NAMALWA (cell line): ENCODE data around the gene MUS81.
A peak's percentile ranks its signal among the peaks of the same experiment; 100 is the strongest.

Experiments used
- DNase-seq: peaks from one replicate; pipeline ENCODE4 v3.0.0-alpha.2; 2015; ENCODE audit warnings: low spot score

The MUS81 gene

DNA sequence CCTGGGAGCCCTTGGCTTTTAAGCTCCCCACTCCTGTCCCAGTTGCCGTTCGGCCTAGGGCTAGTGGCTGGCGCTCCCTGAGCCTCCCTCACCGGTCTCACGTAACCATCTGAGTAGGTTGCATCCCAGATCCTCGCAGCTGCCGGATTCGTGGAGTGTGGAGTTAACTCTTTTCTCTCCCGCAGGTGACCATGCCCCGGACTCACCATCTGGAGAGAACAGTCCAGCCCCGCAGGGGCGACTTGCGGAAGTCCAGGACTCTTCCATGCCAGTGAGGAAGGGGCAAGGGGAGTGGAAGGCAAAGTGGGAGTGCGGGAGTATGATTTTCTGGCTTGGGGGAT lies 902 bp downstream of the MUS81 start:
- no peak for DNase-seq

DNA sequence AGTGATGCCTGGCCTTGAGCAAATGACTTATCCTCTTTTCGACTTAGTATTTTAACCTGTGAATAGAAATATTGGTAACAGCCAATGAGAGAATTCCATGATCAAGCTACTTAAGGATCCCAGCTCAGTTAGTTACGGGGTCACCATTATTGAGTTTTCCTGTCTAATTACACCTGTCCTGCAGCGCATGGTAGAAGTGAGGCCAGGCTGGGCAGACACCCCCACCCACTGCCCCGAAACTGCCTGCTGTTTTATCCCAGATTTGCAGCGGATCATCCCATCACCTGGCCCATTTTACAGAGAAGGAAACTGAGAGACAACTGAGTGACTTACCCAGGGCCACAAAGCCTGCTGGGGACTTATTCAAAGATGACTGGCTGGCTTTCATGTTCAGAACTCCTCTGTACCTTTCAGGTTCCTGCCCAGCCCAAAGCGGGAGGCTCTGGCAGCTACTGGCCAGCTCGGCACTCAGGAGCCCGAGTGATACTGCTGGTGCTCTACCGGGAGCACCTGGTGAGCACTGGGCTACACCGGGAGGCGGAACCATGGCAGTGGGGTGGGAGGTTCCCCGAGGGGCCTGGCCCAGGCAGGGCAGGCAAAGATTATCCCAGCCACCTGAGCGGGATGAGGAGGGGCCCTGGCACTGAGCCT lies 1.4 kb downstream of the MUS81 start:
- no peak for DNase-seq

- DNase-seq, result no peak
Measured at GRCh38 chr11:65862191-65862735, 2.0 kb downstream of the MUS81 start.

DNA sequence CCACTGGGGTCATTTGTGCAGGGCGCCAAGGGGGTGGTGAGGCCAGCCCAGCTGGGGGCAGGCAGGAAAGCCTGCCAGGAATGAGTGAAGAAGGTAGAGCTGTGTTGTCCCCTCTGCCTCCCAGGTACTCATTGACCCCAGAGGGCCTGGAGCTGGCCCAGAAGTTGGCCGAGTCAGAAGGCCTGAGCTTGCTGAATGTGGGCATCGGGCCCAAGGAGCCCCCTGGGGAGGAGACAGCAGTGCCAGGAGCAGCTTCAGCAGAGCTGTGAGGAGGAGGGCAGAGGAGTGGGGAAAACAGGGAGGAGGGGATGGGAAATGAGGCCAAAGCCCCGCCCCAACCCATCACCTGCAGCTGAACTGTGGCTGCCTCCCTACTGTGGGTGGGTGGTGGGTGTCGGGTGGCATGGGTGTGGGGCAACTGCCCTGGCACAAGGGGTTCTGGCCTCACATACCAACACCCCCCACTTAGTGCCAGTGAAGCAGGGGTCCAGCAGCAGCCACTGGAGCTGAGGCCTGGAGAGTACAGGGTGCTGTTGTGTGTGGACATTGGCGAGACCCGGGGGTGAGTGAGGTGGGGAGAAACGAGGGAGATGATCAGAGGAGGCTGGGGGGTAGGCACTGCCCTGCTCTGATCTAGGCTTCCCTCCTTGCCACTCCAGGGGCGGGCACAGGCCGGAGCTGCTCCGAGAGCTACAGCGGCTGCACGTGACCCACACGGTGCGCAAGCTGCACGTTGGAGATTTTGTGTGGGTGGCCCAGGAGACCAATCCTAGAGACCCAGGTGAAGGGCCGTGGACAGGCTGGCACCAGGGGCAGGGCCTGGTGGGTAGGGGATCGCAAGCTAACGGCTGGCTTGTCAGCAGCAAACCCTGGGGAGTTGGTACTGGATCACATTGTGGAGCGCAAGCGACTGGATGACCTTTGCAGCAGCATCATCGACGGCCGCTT lies 3.0 kb downstream of the MUS81 start:
- no peak for DNase-seq

- no peak for DNase-seq
Measured at GRCh38 chr11:65863889-65864705, 3.9 kb downstream of the MUS81 start.

DNA sequence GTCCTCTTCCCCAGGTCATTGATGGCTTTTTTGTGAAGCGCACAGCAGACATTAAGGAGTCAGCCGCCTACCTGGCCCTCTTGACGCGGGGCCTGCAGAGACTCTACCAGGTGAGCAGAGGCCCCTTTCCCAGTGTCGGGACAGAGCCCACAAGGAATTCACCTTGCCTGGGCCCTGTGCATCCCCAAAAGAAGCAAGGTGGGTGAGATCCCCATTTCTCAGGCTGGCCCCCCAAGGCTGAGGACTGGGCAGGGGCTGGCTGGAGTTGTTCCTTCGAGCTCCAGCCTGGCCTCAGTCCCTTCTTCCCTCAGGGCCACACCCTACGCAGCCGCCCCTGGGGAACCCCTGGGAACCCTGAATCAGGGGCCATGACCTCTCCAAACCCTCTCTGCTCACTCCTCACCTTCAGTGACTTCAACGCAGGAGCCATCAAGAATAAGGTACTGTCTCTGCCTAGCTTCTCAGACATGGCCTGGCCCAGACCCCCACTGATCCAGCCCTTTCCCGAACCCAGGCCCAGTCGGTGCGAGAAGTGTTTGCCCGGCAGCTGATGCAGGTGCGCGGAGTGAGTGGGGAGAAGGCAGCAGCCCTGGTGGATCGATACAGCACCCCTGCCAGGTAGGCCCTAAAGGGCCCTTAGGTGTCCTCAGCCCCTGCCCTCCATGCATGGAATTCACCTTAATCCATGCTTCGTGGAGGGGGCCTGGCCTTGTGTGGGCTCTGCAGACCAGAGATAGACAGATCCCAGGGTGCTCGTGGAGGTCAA lies 4.7 kb downstream of the MUS81 start:
- DNase-seq, result no peak

DNA sequence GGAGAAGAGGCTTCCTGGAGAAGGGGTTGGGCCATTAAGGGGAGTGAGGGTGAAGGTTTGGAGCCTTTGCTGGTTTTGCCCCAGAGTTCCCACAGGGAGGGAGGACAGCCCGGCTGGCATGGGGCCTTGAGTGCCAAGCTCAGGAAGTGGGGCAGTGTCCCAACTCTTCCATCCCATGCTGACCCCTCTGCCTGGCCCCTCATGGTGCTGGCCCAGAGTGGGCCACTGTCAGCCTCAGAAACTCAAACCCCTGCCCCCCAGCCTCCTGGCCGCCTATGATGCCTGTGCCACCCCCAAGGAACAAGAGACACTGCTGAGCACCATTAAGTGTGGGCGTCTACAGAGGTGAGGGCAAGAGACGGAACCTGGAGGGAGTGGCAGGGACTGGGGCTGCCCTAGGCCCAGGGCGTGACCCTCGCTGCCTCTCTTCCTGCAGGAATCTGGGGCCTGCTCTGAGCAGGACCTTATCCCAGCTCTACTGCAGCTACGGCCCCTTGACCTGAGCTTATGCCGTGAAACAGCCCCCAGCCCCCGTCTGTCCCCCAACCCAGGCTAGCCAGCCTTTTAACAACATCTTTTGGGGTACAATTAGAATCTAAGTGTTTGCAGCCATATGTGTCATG lies 5.4 kb downstream of the MUS81 start:
- DNase-seq, result no peak

- DNase-seq, result no peak
Measured at GRCh38 chr11:65866509-65867283, 6.5 kb downstream of the MUS81 start.

GRCh38 chr11:65867284-65868071 lies 7.2 kb downstream of the MUS81 start:
- DNase-seq, result peak; percentile 61

- peak; percentile 40 for DNase-seq
Measured at GRCh38 chr11:65868076-65868667, 7.9 kb downstream of the MUS81 start.

DNA sequence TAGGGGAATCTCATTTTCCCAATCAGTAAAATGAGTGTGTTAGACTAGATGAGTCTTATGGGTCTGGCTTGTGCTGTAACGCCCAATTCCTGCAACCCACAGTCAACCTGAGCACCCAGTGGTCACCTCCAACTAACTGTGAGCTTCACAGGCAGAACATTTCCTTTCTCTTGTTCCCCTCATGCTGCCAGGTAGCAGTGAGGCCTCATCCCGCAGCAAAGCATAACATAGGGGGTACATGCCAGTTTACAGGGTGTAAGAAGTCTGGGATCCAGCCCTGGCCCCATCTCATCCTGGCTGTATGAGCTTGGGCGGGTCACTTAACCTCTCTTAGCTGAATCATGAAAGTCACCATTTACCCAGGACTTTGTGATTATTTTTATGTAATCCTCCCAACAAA lies 8.7 kb downstream of the MUS81 start:
- no peak for DNase-seq

DNA sequence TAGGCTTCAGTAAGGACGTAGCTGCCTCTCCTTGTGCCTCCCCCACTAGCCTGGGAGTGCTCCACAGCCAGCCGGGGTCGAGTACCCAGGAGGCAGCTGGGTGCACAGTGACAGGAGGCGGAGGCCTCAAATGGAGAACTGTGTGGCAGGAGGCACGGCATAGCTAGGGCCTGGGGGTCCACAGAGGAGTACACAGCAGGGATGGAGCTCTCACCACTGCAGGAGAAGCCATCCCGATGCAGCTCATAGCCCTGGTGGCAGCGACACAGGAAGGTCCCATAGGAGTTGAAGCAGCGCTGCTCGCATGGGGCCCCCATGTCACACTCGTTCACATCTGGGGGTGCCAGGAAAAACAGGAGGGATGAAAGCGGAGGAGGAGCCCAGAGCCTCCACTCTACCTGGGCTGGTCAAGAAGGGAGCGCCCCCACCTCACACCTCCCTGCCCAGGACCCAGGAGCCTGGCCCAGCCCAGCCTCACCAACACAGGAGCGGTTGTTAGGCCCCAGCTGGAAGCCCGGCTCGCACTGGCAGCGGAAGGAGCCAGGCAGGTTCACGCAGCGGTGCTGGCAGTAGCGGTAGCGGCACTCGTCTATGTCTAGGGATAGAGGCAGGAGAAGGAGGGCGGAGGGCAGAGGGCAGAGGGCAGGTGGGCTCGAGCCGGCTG lies 9.5 kb downstream of the MUS81 start:
- DNase-seq, result no peak

DNA sequence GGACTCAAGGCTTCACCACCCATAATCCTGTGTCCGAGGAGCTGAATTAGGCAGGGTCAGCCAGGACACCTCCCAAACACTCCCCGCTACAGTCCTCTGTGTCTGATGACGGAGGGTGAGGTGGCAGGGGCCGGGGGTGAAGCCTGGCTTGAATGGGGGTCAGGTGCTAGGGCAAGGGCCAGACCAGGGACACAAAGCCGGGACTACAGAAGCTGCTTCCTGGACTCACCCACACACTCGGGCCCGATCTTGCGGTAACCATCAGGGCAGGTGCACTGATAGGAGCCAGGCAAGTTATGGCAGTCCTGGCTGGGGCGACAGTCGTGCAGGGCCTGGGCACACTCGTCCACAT lies 10.1 kb downstream of the MUS81 start:
- no peak for DNase-seq

DNA sequence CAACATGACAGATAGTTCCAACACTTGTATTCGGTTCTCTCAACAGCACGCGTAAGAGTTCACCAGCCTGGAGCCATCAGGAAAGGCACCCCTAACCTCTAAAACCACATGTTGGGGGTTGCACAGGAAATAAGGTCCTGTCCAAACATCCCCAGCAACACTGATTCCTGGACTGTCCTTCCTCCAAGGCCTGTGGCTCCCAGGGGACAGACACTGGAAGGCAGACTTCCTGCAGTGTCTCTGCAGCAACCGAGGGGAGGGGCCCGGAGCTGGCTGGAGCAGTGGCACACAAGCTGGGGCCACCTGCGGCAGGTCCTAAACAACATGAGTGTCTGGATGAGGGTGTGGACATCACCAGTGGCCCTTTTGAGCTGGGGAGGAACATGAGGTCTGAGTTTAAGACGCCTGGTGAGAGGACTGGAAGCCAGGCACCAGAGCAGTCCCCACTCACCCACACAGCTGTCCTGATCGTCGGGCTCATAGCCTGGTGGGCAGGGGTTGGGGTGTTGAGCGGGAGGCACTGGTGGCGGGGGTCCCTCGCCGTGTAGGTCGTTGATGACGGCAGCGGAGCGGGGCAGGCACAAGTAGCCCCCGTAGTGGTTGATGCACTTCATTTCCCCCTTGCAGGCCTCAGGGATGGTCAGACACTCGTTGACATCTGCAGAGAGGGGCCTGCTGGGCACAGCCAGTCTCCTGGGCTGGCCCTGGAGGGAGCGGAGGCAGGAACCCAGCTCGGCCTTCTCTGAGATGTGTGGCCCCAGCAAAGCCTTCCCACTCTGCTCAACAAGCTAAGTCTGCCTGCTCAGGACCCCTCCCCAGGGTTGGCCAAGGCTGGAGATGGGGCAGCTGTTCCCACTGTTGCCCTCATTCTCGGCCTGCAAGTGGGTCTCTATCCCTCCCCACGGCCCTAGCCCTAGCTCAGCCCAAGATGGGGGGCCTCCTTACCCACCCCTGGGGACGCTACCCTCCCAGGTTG lies 10.8 kb downstream of the MUS81 start:
- no peak for DNase-seq

- no peak for DNase-seq
Measured at GRCh38 chr11:65871811-65872548, 11.7 kb downstream of the MUS81 start.

DNA sequence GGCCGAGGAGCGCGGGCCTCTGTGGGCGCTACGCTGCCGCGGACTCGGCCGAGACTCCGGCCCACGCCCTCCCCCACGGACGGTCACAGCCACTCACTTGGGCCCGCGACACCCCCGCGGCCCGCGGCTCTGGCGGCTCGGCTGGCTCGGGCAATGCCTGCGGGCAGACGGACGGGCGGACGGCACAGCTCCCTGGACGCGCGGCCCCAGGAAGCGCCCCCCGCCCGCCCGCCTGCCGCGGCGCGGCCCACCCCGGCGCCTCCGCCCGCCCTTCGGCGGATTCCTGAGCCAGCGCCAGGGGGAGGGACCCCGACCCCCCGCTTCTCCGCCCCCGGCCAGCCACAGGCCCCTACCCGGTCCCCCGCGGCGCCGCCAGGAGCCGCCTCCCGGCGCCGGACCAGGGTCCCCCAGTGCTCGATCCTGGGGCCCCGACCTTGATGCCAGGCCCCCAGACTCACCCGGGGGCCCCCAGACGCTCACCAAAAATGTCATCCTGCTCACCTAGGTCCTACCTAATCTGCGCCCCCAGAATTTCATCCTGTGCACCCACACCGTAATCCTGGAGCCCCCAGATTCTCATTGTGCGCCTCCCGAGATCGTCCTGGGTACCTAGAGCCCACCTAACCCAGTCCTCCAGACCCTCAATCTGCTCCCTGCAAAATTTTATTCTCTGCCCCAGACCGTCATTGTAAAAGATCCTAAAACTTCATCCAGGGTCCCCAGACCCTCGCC lies 12.5 kb downstream of the MUS81 start, which contains the start of gene EFEMP2:
TSS of gene EFEMP2 (minus strand) at position 215 of the 732 bp plus-strand sequence. CDS start 446 bp downstream, outside the sequence.
- DNase-seq, result no peak
